GM12874 (cell line): ENCODE results near the gene INHBB.

Source experiments
- CTCF ChIP-seq: IDR thresholded peaks from 2 replicates; pipeline ENCODE4 v1.5.1; 2011; ENCODE audit warnings: low read depth, mild to moderate bottlenecking, control low read depth, low read length, moderate library complexity; ENCODE audit not compliant: insufficient read depth

INHBB gene

GRCh38 chr2:120395221-120396012 lies 49.5 kb downstream of the INHBB start:
- TF ChIP-seq CTCF, result no peak

- TF ChIP-seq CTCF, result no peak
Measured at GRCh38 chr2:120396013-120396860, 50.3 kb downstream of the INHBB start.

- no peak for TF ChIP-seq CTCF
Measured at GRCh38 chr2:120396861-120397811, 51.2 kb downstream of the INHBB start.

GRCh38 chr2:120398051-120398995 lies 52.4 kb downstream of the INHBB start:
- no peak for TF ChIP-seq CTCF

GRCh38 chr2:120398996-120399888 lies 53.3 kb downstream of the INHBB start:
- no peak for TF ChIP-seq CTCF

GRCh38 chr2:120399889-120400240 lies 53.9 kb downstream of the INHBB start:
- no peak for TF ChIP-seq CTCF
